Measurements from ENCODE around the gene NOS3. TPM values are rescaled to one million over a fixed set of nuclear protein-coding genes. Genes with fewer than 3 reads are reported as not detected.

The NOS3 gene
- total and polyA plus RNA-seq, 2 of the 13 experiments (the other 11 are each of a cell fraction or from before 2014, with no cell fraction given): 3.7 to 7.5 TPM

- H3K36me3 ChIP-seq (replicated peaks in 1 of 2; ENCODE audit: control insufficient read depth in 1 of 2, insufficient read depth in 2 of 2, low read length in 2 of 2): no peaks in the 10 kb centered on the region
- H2AFZ ChIP-seq (ENCODE audit: low read length): no peak overlapping the region
- TF ChIP-seq STAG1 (CRISPR knock-in tag; IDR thresholded peaks at IDR 0.05) (peak; percentile 13; the same call in 1 of the 2 replicates), STAT5B (CRISPR knock-in tag; IDR thresholded peaks at IDR 0.05) (no peak), ZNF513 (CRISPR knock-in tag; conservative IDR thresholded peaks at IDR 0.05) (no peak), NR2F6 (IDR thresholded peaks at IDR 0.05) (no peak), NR2F6 (CRISPR knock-in tag; IDR thresholded peaks at IDR 0.05) (no peak), ZFY (CRISPR knock-in tag; IDR thresholded peaks at IDR 0.05) (no peak), ZNF136 (CRISPR knock-in tag; IDR thresholded peaks at IDR 0.05; ENCODE audit: low read depth) (no peak), ZSCAN5A (CRISPR knock-in tag; IDR thresholded peaks at IDR 0.05; ENCODE audit: borderline replicate concordance) (no peak), TERF1 (CRISPR knock-in tag; IDR thresholded peaks at IDR 0.05) (no peak), ZNF460 (CRISPR knock-in tag; IDR thresholded peaks at IDR 0.05; ENCODE audit: borderline replicate concordance) (no peak), HDAC1 (CRISPR knock-in tag; IDR thresholded peaks at IDR 0.05) (no peak), KDM5B (CRISPR knock-in tag; IDR thresholded peaks at IDR 0.05; ENCODE audit: borderline replicate concordance) (no peak), HOXA3 (CRISPR knock-in tag; IDR thresholded peaks at IDR 0.05) (no peak)
- TF ChIP-seq, protein P1, sequence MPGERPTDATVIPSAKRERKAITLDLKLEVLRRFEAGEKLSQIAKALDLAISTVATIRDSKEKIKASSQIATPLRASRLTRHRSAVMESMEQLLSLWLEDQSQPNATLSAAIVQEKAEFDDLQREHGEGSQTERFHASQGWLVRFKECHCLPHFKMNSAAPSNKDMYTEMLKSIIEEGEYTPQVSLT (CRISPR knock-in tag; IDR thresholded peaks at IDR 0.05; ENCODE audit: borderline replicate concordance, low read depth): no peak
- TF ChIP-seq, protein P2, sequence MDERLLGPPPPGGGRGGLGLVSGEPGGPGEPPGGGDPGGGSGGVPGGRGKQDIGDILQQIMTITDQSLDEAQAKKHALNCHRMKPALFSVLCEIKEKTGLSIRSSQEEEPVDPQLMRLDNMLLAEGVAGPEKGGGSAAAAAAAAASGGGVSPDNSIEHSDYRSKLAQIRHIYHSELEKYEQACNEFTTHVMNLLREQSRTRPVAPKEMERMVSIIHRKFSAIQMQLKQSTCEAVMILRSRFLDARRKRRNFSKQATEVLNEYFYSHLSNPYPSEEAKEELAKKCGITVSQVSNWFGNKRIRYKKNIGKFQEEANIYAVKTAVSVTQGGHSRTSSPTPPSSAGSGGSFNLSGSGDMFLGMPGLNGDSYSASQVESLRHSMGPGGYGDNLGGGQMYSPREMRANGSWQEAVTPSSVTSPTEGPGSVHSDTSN (CRISPR knock-in tag; IDR thresholded peaks at IDR 0.05): no peak
- TF ChIP-seq, protein P3, sequence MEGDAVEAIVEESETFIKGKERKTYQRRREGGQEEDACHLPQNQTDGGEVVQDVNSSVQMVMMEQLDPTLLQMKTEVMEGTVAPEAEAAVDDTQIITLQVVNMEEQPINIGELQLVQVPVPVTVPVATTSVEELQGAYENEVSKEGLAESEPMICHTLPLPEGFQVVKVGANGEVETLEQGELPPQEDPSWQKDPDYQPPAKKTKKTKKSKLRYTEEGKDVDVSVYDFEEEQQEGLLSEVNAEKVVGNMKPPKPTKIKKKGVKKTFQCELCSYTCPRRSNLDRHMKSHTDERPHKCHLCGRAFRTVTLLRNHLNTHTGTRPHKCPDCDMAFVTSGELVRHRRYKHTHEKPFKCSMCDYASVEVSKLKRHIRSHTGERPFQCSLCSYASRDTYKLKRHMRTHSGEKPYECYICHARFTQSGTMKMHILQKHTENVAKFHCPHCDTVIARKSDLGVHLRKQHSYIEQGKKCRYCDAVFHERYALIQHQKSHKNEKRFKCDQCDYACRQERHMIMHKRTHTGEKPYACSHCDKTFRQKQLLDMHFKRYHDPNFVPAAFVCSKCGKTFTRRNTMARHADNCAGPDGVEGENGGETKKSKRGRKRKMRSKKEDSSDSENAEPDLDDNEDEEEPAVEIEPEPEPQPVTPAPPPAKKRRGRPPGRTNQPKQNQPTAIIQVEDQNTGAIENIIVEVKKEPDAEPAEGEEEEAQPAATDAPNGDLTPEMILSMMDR (CRISPR knock-in tag; IDR thresholded peaks at IDR 0.05): peak; percentile 23; the same call in 1 of the 2 replicates
- H3K27ac ChIP-seq (ENCODE audit: extremely low read length, insufficient read depth, low read length): no peak overlapping the region
- H4K20me1 ChIP-seq (ENCODE audit: insufficient read depth, low read length): no peaks in the 10 kb centered on the region
- no peaks in the 10 kb centered on the region for H3K27me3 ChIP-seq (ENCODE audit: control insufficient read depth in 1 of 2, insufficient read depth in 2 of 2, low read length in 2 of 2)
- in situ Hi-C loops (cut with HindIII; ENCODE audit: extremely low pct_ligation_motif_present, low pct_unique_long_range_greater_than_20kb): no loop called here
- no peaks in the 10 kb centered on the region for H3K79me2 ChIP-seq (ENCODE audit: insufficient read depth, low read length)
- H3K4me1 ChIP-seq (ENCODE audit: insufficient read depth, low read length): peaks cover 10% of the 10 kb centered on the region; the same call in 1 of the 2 replicates
- ChIA-PET CTCF (ENCODE audit: low intra/inter-chr PET ratio, low total read pairs) (no interaction called here), POLR2A (no interaction called here)
- no peaks in the 10 kb centered on the region for H3K9me3 ChIP-seq (ENCODE audit: low read length)
- BruUV-seq (replicated peaks): no TSS peak
- no peak overlapping the region for H3K4me3 ChIP-seq (replicated peaks in 1 of 3; ENCODE audit: insufficient read depth in 1 of 3, low read depth in 2 of 3, low read length in 3 of 3)
- no peak for FAIRE-seq
- WGBS (ENCODE audit: low lambda C conversion rate): 79% methylated on average over 8 of the region's 17 CpGs
- intact Hi-C loops (cut with micrococcal nuclease; ENCODE audit: unreplicated experiment): no loop called here
- DNase-seq (ENCODE audit: low spot score): no peak
- ATAC-seq: peak; percentile 7; the same call in 1 of the 3 replicates
- H3K4me2 ChIP-seq (ENCODE audit: low read depth, low read length): no peak overlapping the region
- H3K9ac ChIP-seq (ENCODE audit: insufficient read depth, low read depth, low read length): no peak overlapping the region
Observed at GRCh38 chr7:151032936-151033863, 42.4 kb downstream of the NOS3 start.
